Naive B cell (primary cell): Measurements from ENCODE around the gene LDLRAD3. TPM values are rescaled to one million over a fixed set of nuclear protein-coding genes. Genes with fewer than 3 reads are reported as not detected.

Experiments
- ATAC-seq, 2 donors: fragments of 150-1000 bp; cut with Tn5 transposase; 2 replicates each; pipeline ENCODE4 v1.10.0; 2021; ENCODE audit warnings: low read depth in 2 of 2, mild to moderate bottlenecking in 2 of 2, moderate library complexity in 2 of 2
- DNase-seq: peaks from one replicate; pipeline ENCODE4 v3.0.0; 2022
- H3K27ac Mint-ChIP-seq, 6 donors: one replicate each; pipeline ENCODE4 v1.8.0; 2020 to 2022; ENCODE audit warnings: mild to moderate bottlenecking in 6 of 6, mixed read lengths in 6 of 6, moderate library complexity in 5 of 6, inconsistent platforms in 2 of 6
- H3K27me3 Mint-ChIP-seq, 3 donors: one replicate each; pipeline ENCODE4 v1.8.0; 2021 to 2022; ENCODE audit warnings: mixed read lengths in 3 of 3, mild to moderate bottlenecking in 1 of 3
- H3K36me3 Mint-ChIP-seq, 2 donors: one replicate each; pipeline ENCODE4 v1.8.0; 2020 to 2022; ENCODE audit warnings: mixed read lengths in 2 of 2, inconsistent platforms in 1 of 2, mild to moderate bottlenecking in 1 of 2
- H3K4me1 Mint-ChIP-seq, 3 donors: one replicate each; pipeline ENCODE4 v1.8.0; 2020 to 2022; ENCODE audit warnings: mixed read lengths in 3 of 3, inconsistent platforms in 1 of 3, mild to moderate bottlenecking in 1 of 3, moderate library complexity in 1 of 3
- H3K4me3 Mint-ChIP-seq, 8 donors: one replicate each; pipeline ENCODE4 v1.8.0; 2020 to 2022; ENCODE audit warnings: mild to moderate bottlenecking in 8 of 8, mixed read lengths in 8 of 8, moderate library complexity in 8 of 8, inconsistent platforms in 2 of 8
- H3K9me3 Mint-ChIP-seq, 7 donors: one replicate each; pipeline ENCODE4 v1.8.0; 2020 to 2022; ENCODE audit warnings: mixed read lengths in 7 of 7, mild to moderate bottlenecking in 5 of 7, inconsistent platforms in 2 of 7, moderate library complexity in 1 of 7
- polyA plus RNA-seq, 6 donors: library from polyadenylated mRNA; unstranded; fragments of 300-500 nt; fragmentation: Illumina TruSeq; gene quantifications; one replicate each; pipeline ENCODE4 v1.2.3, GENCODE V29; 2021; ENCODE audit warnings: low read depth in 6 of 6

Gene LDLRAD3
- polyA plus RNA-seq, 6 donors from 2014 or later: 0.17 to 0.27 TPM; not detected in 4

DNA sequence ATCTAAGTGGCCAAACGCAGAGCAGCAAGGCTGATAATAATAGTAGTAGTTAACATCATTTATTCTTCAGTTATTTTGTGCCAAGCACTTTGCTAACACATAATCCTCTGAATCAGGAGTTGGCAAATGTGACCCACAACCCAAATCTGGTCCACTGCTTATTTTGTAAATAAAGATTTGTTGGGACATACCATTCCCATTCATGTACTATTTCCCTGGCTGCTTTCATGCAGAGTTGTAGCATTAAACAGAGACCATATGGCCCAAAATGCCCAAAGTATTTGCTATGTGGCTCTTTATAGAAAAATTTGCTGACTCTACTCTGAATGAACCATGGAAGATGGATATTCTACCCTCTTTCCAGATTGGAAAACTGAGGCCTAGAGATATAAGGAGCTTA, 295.0 kb downstream of the LDLRAD3 start:
- ATAC-seq: no peak
- H3K4me3 Mint-ChIP-seq: no peak overlapping the region

DNA sequence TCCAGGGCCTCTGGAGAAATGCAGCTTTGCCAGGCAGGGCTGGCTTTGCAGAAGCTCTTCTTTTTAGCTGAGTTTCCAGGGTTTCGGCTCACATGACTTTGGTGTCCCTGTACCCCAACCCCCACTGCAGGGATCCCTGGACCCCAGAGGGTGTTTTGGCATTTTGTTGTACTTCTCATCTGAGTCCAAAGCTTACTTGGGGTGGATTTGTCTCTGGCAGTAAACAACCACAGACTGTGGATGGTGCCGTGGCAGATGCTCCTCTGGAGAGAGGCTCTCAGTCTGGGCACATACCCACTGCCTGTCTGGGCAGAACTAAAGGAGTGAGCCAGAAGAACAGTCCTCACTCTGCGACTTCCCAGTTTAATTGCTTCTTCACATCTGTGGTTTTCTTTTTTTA, 295.8 kb downstream of the LDLRAD3 start:
- no peaks in the 10 kb centered on the region for H3K4me1 Mint-ChIP-seq
- ATAC-seq (no peak), DNase-seq (no peak)
- H3K4me3 Mint-ChIP-seq: no peak overlapping the region
- H3K9me3 Mint-ChIP-seq: peaks cover 0 to 5% (median 0%) of the 10 kb centered on the region in 7 donors
- no peak overlapping the region for H3K27ac Mint-ChIP-seq
- H3K27me3 Mint-ChIP-seq: peaks cover 17 to 27% (median 24%) of the 10 kb centered on the region in 3 donors
- H3K36me3 Mint-ChIP-seq: no peaks in the 10 kb centered on the region

More for the DNA sequence above, 295.0 kb downstream of the LDLRAD3 start:
- H3K27me3 Mint-ChIP-seq: peaks cover 17 to 26% (median 22%) of the 10 kb centered on the region in 3 donors
- no peaks in the 10 kb centered on the region for H3K9me3 Mint-ChIP-seq
- H3K27ac Mint-ChIP-seq: no peak overlapping the region
- DNase-seq: no peak
- H3K4me1 Mint-ChIP-seq: no peaks in the 10 kb centered on the region
- H3K36me3 Mint-ChIP-seq: no peaks in the 10 kb centered on the region

DNA sequence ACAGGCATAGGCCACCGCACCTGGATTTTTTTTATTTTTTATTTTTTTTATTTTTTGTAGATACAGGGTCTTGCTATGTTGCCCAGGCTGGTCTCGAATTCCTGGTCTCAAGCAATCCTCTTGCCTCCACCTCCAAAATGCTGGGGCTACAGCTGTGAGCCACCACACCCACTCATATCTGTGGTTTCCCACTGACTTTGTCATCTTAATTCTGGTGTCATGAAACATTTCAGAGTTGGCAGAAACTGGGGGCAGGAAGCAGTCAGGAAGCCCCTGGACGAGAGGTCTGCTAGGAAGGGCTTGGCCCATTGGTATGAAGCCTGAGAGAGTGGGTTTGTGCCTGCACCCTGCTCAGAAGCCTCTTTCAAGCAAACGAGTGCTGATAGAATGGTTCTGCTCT, 296.3 kb downstream of the LDLRAD3 start:
- no peak for DNase-seq
- Mint-ChIP-seq H3K27ac (no peak overlapping the region), H3K27me3 (peaks cover 17 to 32% (median 30%) of the 10 kb centered on the region in 3 donors), H3K9me3 (peaks cover 0 to 10% (median 0%) of the 10 kb centered on the region in 7 donors), H3K4me3 (no peak overlapping the region), H3K4me1 (no peaks in the 10 kb centered on the region), H3K36me3 (no peaks in the 10 kb centered on the region)
- ATAC-seq: no peak

DNA sequence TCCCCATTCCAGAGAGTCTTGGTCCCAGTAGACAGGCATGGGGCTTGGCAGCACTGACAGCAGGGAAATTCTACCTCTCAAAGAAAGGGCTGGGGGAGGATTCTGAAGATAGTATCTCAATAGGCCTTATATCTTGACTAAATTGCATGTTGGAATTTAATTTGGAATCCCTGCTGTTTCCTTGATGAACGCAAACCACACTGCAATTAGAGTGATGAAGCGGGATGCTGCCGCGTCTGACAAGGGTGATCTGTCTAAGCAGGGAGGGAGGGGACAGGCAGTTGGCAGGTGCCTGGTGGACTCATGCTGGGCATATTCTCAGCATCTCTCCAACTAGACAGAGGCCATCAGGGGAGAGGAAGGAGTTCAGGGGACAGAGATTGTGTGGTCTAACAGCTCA, 296.9 kb downstream of the LDLRAD3 start:
- Mint-ChIP-seq H3K27me3 (peaks cover 17 to 37% (median 36%) of the 10 kb centered on the region in 3 donors), H3K9me3 (peaks cover 0 to 12% (median 0%) of the 10 kb centered on the region in 7 donors), H3K36me3 (no peaks in the 10 kb centered on the region), H3K4me1 (no peaks in the 10 kb centered on the region), H3K4me3 (no peak overlapping the region), H3K27ac (no peak overlapping the region)
- no peak for DNase-seq
- ATAC-seq: no peak

DNA sequence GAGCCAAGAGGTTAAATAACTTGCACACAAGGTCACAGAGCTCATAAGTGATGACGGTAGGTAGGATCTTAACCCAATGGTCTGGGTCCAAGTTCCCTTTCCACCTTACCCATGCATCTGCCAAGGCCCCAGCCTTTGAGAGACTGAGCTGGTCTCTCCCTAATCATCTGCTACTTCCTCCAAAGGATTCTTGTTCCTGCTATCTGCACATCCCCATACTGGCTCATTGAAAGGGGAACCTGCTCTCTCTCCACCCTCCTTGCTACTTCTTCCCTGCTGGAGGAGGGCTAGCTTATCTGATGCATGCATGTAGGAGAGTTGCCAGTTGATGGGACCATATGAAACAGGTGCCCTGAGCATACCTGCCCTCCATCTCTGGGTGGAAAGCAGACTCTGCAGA, 297.6 kb downstream of the LDLRAD3 start:
- no peak for DNase-seq
- no peaks in the 10 kb centered on the region for H3K36me3 Mint-ChIP-seq
- ATAC-seq: no peak
- no peaks in the 10 kb centered on the region for H3K4me1 Mint-ChIP-seq
- peaks cover 17 to 35% (median 33%) of the 10 kb centered on the region in 3 donors for H3K27me3 Mint-ChIP-seq
- peaks cover 0 to 12% (median 0%) of the 10 kb centered on the region in 7 donors for H3K9me3 Mint-ChIP-seq
- peak overlapping the region in 1 of 8 donors; percentile 4 for H3K4me3 Mint-ChIP-seq
- H3K27ac Mint-ChIP-seq: no peak overlapping the region

DNA sequence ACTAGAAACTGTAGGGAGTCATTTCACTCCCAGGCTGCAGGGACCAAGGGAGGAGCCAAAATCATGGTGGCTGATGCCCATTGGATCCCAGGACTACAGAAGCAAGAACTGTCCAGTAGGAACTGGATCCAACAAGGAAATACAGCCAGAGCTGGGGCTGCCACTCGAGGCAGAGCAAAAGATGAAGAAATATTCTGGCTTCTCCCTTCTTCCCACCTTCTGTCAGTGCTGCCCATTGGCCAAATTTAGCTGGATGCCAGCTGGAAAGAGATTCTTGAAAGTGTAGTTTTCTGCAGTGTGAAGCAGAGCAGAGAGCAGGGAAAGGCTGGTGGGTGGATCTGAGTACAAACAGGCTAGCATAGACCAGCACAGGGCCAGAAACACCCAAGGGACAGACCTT, 299.8 kb downstream of the LDLRAD3 start:
- Mint-ChIP-seq H3K4me3 (no peak overlapping the region), H3K4me1 (no peaks in the 10 kb centered on the region), H3K36me3 (no peaks in the 10 kb centered on the region), H3K27ac (no peak overlapping the region), H3K27me3 (peaks cover 28 to 40% (median 33%) of the 10 kb centered on the region in 3 donors), H3K9me3 (peaks cover 0 to 12% (median 0%) of the 10 kb centered on the region in 7 donors)
- ATAC-seq (no peak), DNase-seq (no peak)

DNA sequence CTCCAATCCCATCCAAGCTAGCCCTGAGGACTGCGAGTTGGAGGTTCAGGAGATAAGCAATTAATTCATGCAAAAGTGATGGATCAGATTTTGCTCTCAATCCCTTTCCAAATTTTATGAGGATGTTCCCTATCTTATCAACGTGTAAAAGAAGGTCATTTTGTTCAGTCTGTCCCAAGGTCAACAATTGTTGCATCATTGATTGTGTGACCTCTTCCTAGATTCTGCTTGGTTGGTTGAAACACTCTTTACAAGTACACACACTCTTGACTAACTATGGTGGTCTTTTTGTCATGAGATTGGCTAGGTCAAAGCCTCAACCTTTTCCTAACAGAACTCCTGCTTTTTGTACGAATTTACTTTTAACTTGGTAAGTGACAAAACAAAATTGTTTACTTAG, 303.6 kb downstream of the LDLRAD3 start:
- Mint-ChIP-seq H3K27me3 (peaks cover 52 to 60% (median 56%) of the 10 kb centered on the region in 3 donors), H3K36me3 (peaks cover 0 to 8% of the 10 kb centered on the region in 2 donors), H3K4me3 (no peak overlapping the region), H3K4me1 (no peaks in the 10 kb centered on the region), H3K27ac (peak overlapping the region in 1 of 6 donors; percentile 87), H3K9me3 (peaks cover 0 to 27% (median 6%) of the 10 kb centered on the region in 7 donors)
- DNase-seq: no peak
- no peak for ATAC-seq

DNA sequence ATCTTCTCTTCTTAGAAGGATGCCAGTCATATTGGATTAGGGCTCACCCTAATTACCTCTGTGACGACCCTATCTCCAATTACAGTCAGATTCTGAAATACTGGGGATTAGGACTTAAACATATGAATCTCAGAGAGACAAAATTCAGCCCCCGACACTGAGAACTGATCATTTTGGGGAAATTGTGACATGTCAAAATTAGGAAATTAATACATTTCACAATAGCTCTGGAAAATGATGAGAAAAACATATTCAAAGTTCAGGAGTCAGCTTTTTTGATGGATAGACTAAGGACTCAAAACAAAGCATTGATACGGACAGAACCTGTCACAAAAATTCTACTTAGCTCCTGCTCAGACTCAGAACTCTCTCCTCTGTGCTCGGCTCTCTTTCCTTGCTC, 304.6 kb downstream of the LDLRAD3 start:
- Mint-ChIP-seq H3K27ac (no peak overlapping the region), H3K4me3 (no peak overlapping the region), H3K36me3 (peaks cover 0 to 8% of the 10 kb centered on the region in 2 donors), H3K4me1 (no peaks in the 10 kb centered on the region), H3K9me3 (peaks cover 0 to 27% (median 6%) of the 10 kb centered on the region in 7 donors), H3K27me3 (peaks cover 48 to 65% (median 56%) of the 10 kb centered on the region in 3 donors)
- DNase-seq: no peak
- no peak for ATAC-seq

DNA sequence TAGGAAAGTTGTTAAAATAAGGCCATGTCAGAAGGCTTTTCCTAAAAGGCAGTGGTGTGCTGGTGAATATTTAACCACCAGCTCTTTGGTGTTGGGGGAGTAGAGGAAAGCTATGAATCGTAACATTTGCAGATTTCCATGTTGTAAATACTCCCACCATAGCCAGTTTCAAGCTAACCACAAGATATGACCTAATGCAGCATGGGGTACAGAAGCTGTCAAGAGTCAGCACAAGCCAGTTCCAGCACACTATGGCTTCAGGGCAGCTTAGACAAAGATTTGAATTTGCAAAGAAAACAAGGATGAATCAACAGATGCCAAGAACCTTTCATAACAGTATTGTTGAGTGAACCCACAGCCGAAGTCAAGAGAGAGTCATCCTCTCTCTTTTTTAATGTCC, 305.4 kb downstream of the LDLRAD3 start:
- H3K36me3 Mint-ChIP-seq: peaks cover 0 to 8% of the 10 kb centered on the region in 2 donors
- ATAC-seq: no peak
- H3K4me3 Mint-ChIP-seq: no peak overlapping the region
- no peak overlapping the region for H3K27ac Mint-ChIP-seq
- H3K4me1 Mint-ChIP-seq: no peaks in the 10 kb centered on the region
- peaks cover 49 to 69% (median 53%) of the 10 kb centered on the region in 3 donors for H3K27me3 Mint-ChIP-seq
- H3K9me3 Mint-ChIP-seq: peaks cover 0 to 26% (median 6%) of the 10 kb centered on the region in 7 donors
- DNase-seq: no peak

DNA sequence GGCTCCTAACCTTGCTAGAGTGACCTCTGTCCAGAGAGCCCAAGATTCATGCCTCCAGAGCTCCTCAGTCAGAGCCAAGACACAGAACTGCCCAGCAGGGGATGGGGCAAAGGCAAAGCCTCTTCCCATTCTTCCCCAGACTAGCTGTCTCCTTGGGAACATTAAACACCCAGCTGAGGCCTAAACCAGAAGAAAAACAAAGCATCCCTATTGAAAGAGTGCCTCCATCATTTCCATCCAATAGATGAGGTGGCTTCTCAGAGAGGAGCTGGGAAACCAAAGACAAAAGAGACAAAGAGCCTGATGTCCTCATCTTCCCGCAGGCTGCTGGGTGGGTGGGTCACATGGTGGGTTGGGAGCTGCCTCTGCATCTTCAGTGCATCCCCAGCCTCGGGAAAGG, 308.0 kb downstream of the LDLRAD3 start:
- Mint-ChIP-seq H3K4me3 (no peak overlapping the region), H3K9me3 (peaks cover 0 to 28% (median 4%) of the 10 kb centered on the region in 7 donors), H3K4me1 (no peaks in the 10 kb centered on the region), H3K36me3 (peaks cover 0 to 8% of the 10 kb centered on the region in 2 donors), H3K27me3 (peaks cover 46 to 54% (median 51%) of the 10 kb centered on the region in 3 donors), H3K27ac (no peak overlapping the region)
- DNase-seq (no peak), ATAC-seq (no peak)

DNA sequence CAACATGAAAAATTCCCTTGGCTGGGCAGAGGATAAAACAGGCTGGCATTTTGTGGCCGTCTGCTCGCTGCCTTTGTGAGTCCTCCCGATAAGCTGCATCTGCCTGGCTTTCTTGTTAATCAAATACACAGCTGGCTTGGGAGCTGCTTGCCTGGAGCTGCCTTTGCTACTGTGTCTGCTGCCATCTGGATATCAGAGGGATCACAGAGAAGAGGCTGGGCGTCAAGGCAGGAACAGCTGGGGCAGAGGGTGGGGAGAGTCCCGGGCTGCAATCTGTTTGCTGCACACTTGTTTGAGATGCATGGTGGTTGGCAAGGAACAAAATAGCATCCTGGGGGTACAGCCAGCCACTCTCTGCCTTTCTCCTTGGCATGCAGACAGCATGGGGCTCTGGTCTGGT, 309.4 kb downstream of the LDLRAD3 start:
- no peak for ATAC-seq
- H3K4me1 Mint-ChIP-seq: no peaks in the 10 kb centered on the region
- peaks cover 51 to 54% (median 54%) of the 10 kb centered on the region in 3 donors for H3K27me3 Mint-ChIP-seq
- H3K9me3 Mint-ChIP-seq: peaks cover 0 to 28% (median 4%) of the 10 kb centered on the region in 7 donors
- peaks cover 0 to 8% of the 10 kb centered on the region in 2 donors for H3K36me3 Mint-ChIP-seq
- no peak overlapping the region for H3K4me3 Mint-ChIP-seq
- DNase-seq: no peak
- no peak overlapping the region for H3K27ac Mint-ChIP-seq

DNA sequence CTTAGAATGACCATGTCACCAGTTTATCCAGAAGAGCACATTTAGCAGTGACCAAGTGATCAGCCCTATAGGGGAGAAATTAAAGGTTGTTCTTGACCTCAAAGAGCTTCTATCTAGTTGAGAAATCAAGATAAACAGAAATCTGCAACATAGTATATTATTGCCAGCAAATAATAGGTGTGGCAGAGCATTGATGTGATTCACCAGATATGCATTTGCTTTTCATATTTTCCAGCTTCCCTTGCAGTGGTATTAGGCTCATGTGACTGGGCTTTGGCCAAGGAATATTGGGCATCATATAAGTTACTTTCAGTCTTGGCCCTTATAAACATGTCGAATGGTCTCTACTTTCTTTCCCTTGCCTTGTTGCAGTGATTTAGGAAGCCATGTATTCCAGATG, 310.9 kb downstream of the LDLRAD3 start:
- H3K27me3 Mint-ChIP-seq: peaks cover 43 to 60% (median 58%) of the 10 kb centered on the region in 3 donors
- no peak for ATAC-seq
- peaks cover 0 to 28% (median 4%) of the 10 kb centered on the region in 7 donors for H3K9me3 Mint-ChIP-seq
- peaks cover 0 to 8% of the 10 kb centered on the region in 2 donors for H3K36me3 Mint-ChIP-seq
- no peak for DNase-seq
- H3K4me1 Mint-ChIP-seq: no peaks in the 10 kb centered on the region
- H3K4me3 Mint-ChIP-seq: no peak overlapping the region
- no peak overlapping the region for H3K27ac Mint-ChIP-seq

DNA sequence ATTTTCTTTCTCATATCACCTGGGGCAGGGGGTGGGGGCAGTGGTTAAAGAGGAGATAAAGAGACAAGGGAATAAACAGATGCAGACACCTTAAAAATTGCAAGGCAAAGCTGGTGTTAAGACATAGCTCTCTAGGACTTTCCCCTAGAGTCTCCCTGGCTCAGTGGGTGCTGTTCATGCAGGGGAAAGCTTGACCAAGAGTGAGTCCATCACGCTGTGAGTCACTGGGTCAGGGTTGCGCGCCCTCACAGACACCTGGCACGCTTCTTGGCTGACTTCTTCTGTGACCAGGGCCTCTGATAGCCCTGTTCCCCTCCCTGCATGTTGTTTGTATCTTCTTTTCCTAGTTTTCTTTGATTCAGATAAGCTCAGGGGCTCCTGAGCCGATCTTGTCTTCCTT, 313.5 kb downstream of the LDLRAD3 start:
- no peak overlapping the region for H3K4me3 Mint-ChIP-seq
- no peak for DNase-seq
- ATAC-seq: no peak
- peak overlapping the region in 2 of 6 donors; percentile 5 to 40 for H3K27ac Mint-ChIP-seq
- no peaks in the 10 kb centered on the region for H3K4me1 Mint-ChIP-seq
- no peaks in the 10 kb centered on the region for H3K36me3 Mint-ChIP-seq
- peaks cover 33 to 53% (median 51%) of the 10 kb centered on the region in 3 donors for H3K27me3 Mint-ChIP-seq
- H3K9me3 Mint-ChIP-seq: peaks cover 0 to 13% (median 0%) of the 10 kb centered on the region in 7 donors

DNA sequence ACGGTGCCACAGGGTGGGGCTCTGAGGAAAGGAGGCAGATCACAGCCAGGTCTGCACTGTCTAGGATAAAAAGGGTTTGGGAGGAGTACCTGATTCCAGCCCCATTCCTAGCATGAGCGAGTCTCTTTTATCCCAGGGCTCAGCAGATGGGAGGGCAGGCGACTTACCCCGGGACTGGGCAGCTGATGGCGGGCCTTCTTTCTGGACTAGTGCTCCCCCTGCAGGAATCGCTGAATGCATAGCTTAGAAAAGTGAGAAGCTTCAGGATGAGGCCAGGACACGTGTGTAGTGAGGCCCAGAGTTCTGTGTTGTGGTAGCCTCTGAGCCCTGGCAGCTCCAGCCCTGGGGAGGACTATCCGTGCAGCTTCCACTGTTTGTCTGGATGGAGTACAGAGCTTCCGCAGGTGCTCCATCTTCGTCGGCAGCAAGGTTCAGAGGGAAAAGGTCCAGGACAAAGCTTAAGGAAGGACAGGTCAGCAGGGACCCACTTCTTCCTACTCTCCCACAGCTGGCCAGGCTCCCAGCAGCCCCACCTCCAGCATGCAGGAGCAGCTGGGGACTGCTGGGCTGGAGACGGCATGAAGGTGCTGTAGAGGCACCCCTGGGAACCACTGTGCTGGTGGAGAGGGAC, 315.0 kb downstream of the LDLRAD3 start:
- Mint-ChIP-seq H3K27me3 (peaks cover 38 to 58% (median 50%) of the 10 kb centered on the region in 3 donors), H3K27ac (peak overlapping the region in 1 of 6 donors; percentile 63)

More for the DNA sequence above, 315.0 kb downstream of the LDLRAD3 start:
- Mint-ChIP-seq H3K4me1 (no peaks in the 10 kb centered on the region), H3K36me3 (no peaks in the 10 kb centered on the region), H3K9me3 (peaks cover 0 to 13% (median 0%) of the 10 kb centered on the region in 7 donors), H3K4me3 (no peak overlapping the region)
- DNase-seq (no peak), ATAC-seq (no peak)
